H1 (cell line): ENCODE data around the gene SPACA7. TPM values are rescaled to one million over a fixed set of nuclear protein-coding genes. Genes with fewer than 3 reads are reported as not detected.

Experiments used
- CBX5 ChIP-seq: fragments of 300-800, 300-1000 bp; sonication (generic); IDR thresholded peaks from 2 replicates; pipeline ENCODE4 v1.7.1; 2016; ENCODE audit warnings: antibody characterized with exemption, low read length, low read depth
- EP300 ChIP-seq, 2 experiments: IDR thresholded peaks; 1 replicate in 1 of 2; 2 replicates in 1 of 2; pipeline ENCODE4 v1.6.1; 2011 to 2012; ENCODE audit warnings: low read depth in 2 of 2, low read length in 2 of 2, mild to moderate bottlenecking in 2 of 2, borderline replicate concordance in 1 of 2, inconsistent platforms in 1 of 2, moderate library complexity in 1 of 2
- KDM4A ChIP-seq: IDR thresholded peaks from one replicate; pipeline ENCODE4 v1.7.1; 2012; ENCODE audit warnings: low read depth, mild to moderate bottlenecking, moderate library complexity, low read length, inconsistent platforms; ENCODE audit not compliant: severe bottlenecking
- RAD21 ChIP-seq, 2 experiments: IDR thresholded peaks in 1 of 2; conservative IDR thresholded peaks in 1 of 2; 2 replicates each; pipeline ENCODE4 v1.6.1; 2011; ENCODE audit warnings: low read depth in 2 of 2, low read length in 2 of 2, improper control_type of control experiment in 1 of 2, inconsistent platforms in 1 of 2, mild to moderate bottlenecking in 1 of 2, moderate library complexity in 1 of 2
- polyA plus RNA-seq, 7 experiments: library from polyadenylated mRNA; depleted of rRNA in 3 of 7; stranded (reverse) in 5 of 7; unstranded in 2 of 7; fragments of >200 nt in 5 of 7; fragments of 200-250 nt in 2 of 7; gene quantifications; 1 replicate in 5 of 7; 2 replicates in 1 of 7; 4 replicates in 1 of 7; pipeline versions ENCODE4 v1.2.1 to v1.2.3, GENCODE V29; 2011 to 2013; ENCODE audit warnings: missing spikeins in 2 of 7, mixed read lengths in 2 of 7
- total RNA-seq: library from RNA; stranded (reverse); fragmentation: NEBNext Ultra II Directional; extraction: Animal tissue kit (Norgen Biotek cat#: 25700); gene quantifications from 2 replicates; pipeline ENCODE4 v1.2.1, GENCODE V29; 2021

SPACA7 gene
- total and polyA plus RNA-seq, 2 of the 8 experiments (the other 6 are each of a cell fraction or from before 2014, with no cell fraction given): not detected

DNA sequence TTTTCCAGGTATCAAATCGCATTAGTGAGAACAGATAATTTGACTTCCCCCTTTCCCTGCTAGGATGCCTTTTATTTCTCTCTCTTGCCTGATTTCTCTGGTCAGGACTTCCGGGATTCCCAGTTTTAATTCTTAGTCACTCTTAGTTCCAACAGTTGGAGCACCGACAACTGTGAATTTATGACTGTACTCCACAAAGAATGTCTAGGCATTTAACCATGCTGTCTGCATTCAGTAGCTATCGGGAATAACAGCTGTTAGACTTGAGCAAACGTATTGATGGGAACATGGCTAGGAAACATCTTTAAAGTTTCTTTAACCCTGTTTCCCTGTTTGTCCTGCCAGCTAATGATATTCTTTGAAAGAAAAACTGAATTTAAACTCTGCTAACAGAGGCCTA lies 14.1 kb upstream of the SPACA7 start (continued):
- no peak for TF ChIP-seq RAD21 (IDR thresholded peaks at IDR 0.05 in 1 of 2, conservative IDR thresholded peaks at IDR 0.05 in 1 of 2; ENCODE audit: low read depth in 2 of 2, low read length in 2 of 2)
- TF ChIP-seq EP300 (IDR thresholded peaks at IDR 0.05; ENCODE audit: borderline replicate concordance in 1 of 2, low read depth in 2 of 2, low read length in 2 of 2): no peak
- TF ChIP-seq KDM4A: no peak
- TF ChIP-seq CBX5: no peak
- TF ChIP-seq, all 59 proteins: peak for 0
